ENCODE data around the gene CABP7. TPM values are rescaled to one million over a fixed set of nuclear protein-coding genes. Genes with fewer than 3 reads are reported as not detected.

CABP7 gene
- total RNA-seq, 1 donor from 2014 or later = not detected

- FAIRE-seq (no peak), DNase-seq (ENCODE audit: low read depth) (no peak)
- no peak overlapping the region for H3K4me3 ChIP-seq (ENCODE audit: low read depth, low read length)
- H3K36me3 ChIP-seq (ENCODE audit: control insufficient read depth, insufficient read depth, low read length) = no peaks in the 10 kb centered on the region
- peaks cover 3% of the 10 kb centered on the region for H3K27me3 ChIP-seq (ENCODE audit: control insufficient read depth, insufficient read depth, low read length)
- TF ChIP-seq, protein P1, sequence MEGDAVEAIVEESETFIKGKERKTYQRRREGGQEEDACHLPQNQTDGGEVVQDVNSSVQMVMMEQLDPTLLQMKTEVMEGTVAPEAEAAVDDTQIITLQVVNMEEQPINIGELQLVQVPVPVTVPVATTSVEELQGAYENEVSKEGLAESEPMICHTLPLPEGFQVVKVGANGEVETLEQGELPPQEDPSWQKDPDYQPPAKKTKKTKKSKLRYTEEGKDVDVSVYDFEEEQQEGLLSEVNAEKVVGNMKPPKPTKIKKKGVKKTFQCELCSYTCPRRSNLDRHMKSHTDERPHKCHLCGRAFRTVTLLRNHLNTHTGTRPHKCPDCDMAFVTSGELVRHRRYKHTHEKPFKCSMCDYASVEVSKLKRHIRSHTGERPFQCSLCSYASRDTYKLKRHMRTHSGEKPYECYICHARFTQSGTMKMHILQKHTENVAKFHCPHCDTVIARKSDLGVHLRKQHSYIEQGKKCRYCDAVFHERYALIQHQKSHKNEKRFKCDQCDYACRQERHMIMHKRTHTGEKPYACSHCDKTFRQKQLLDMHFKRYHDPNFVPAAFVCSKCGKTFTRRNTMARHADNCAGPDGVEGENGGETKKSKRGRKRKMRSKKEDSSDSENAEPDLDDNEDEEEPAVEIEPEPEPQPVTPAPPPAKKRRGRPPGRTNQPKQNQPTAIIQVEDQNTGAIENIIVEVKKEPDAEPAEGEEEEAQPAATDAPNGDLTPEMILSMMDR (IDR thresholded peaks at IDR 0.05; ENCODE audit: insufficient read depth, low read length, severe bottlenecking) = no peak
Observed at GRCh38 chr22:29707010-29707409, 12.8 kb upstream of the CABP7 start.

DNA sequence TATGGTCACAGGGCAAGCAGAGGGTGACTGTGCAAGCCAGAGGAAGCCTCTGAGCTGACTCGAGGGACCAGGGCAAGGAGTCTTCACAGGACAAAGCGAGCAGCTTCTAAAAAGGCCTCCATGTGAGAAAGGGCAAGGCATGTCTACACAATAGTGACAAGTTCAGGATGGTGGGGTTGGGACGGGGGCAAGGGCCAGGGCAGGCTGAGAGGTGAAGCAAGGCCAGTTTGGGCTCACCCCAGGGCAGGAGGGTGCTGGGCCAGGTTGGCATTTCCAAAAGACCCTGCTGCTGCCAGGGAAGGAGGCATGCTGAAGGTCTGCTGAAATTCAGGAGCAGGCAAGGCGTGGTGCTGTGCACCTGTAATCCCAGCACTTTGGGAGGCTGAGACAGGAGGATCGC, 12.3 kb upstream of the CABP7 start:
- DNase-seq (ENCODE audit: low read depth) = no peak
- Histone ChIP-seq H3K4me3 (ENCODE audit: low read depth, low read length) (no peak overlapping the region), H3K27me3 (ENCODE audit: control insufficient read depth, insufficient read depth, low read length) (peaks cover 5% of the 10 kb centered on the region), H3K36me3 (ENCODE audit: control insufficient read depth, insufficient read depth, low read length) (no peaks in the 10 kb centered on the region)
- no peak for FAIRE-seq
- TF ChIP-seq, protein P1 (IDR thresholded peaks at IDR 0.05; ENCODE audit: insufficient read depth, low read length, severe bottlenecking) = no peak

GRCh38 chr22:29710193-29710592, 9.6 kb upstream of the CABP7 start:
- FAIRE-seq (no peak), DNase-seq (ENCODE audit: low read depth) (no peak)
- TF ChIP-seq, protein P1 (IDR thresholded peaks at IDR 0.05; ENCODE audit: insufficient read depth, low read length, severe bottlenecking) = no peak
- Histone ChIP-seq H3K27me3 (ENCODE audit: control insufficient read depth, insufficient read depth, low read length) (peaks cover 3% of the 10 kb centered on the region), H3K36me3 (ENCODE audit: control insufficient read depth, insufficient read depth, low read length) (no peaks in the 10 kb centered on the region), H3K4me3 (ENCODE audit: low read depth, low read length) (no peak overlapping the region)

DNA sequence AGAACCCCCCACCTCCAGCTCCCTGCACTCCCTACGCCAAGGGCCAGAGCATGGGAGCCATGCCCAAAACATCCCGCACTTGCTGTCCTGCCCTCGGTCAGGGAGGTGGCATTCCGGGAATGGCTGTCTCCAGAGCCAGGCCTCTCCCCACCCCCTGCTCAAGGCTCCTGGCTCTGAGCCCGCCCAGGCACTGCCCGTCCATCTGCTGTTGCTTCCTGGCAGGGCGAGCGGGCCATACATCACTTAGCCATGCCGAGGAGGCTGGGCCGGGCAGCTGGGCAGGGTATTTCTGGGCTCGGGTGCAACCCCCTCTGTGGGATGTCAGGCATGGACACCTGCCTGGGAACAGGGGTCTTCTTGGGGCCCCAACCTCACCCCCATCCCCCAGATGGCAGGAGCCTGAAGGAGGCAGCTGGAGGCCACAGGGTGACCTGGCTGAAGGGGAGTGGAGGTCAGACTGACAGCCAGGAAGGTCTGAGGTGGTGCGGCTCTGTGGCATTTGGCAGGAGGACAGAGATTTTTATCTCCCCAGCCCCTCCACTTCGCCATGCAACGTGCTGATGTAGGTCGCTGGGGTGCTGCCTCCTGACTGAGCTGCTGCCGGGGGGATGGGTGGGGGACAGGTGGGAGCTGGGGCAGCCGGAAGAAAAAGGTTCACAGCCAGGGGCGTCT, 8.7 kb upstream of the CABP7 start:
- no peak overlapping the region for H3K4me3 ChIP-seq (ENCODE audit: low read depth, low read length)
- no peaks in the 10 kb centered on the region for H3K36me3 ChIP-seq (ENCODE audit: control insufficient read depth, insufficient read depth, low read length)
- FAIRE-seq = no peak
- TF ChIP-seq, protein P1 (IDR thresholded peaks at IDR 0.05; ENCODE audit: insufficient read depth, low read length, severe bottlenecking) = no peak
- DNase-seq (ENCODE audit: low read depth) = no peak
- peaks cover 3% of the 10 kb centered on the region for H3K27me3 ChIP-seq (ENCODE audit: control insufficient read depth, insufficient read depth, low read length)

GRCh38 chr22:29712119-29712518, 7.7 kb upstream of the CABP7 start:
- FAIRE-seq = no peak
- no peak for DNase-seq (ENCODE audit: low read depth)
- TF ChIP-seq, protein P1 (IDR thresholded peaks at IDR 0.05; ENCODE audit: insufficient read depth, low read length, severe bottlenecking) = no peak
- Histone ChIP-seq H3K4me3 (ENCODE audit: low read depth, low read length) (no peak overlapping the region), H3K27me3 (ENCODE audit: control insufficient read depth, insufficient read depth, low read length) (peaks cover 3% of the 10 kb centered on the region), H3K36me3 (ENCODE audit: control insufficient read depth, insufficient read depth, low read length) (no peaks in the 10 kb centered on the region)

Data from bronchial epithelial cell (primary cell).